Right cardiac atrium (tissue), 5 donors: Measurements from ENCODE around the gene CCDC27. TPM values are rescaled to one million over a fixed set of nuclear protein-coding genes. Genes with fewer than 3 reads are reported as not detected.

Source experiments
- ATAC-seq, 2 donors: fragments of 200-7000 bp; cut with Tn5 transposase; one replicate each; pipeline versions ENCODE4 v1.8.0 to v1.9.1; 2020; ENCODE audit warnings: moderate library complexity in 2 of 2, mild to moderate bottlenecking in 1 of 2
- DNase-seq, 3 donors: peaks; one replicate each; pipeline ENCODE4 v3.0.0-alpha.2; 2020
- H3K27ac ChIP-seq: one replicate; pipeline ENCODE4 v1.5.1; 2013; ENCODE audit warnings: mild to moderate bottlenecking, low read length, control low read depth, moderate library complexity
- H3K27me3 ChIP-seq: one replicate; pipeline ENCODE4 v1.6.1; 2013; ENCODE audit not compliant: control insufficient read depth, insufficient read depth
- H3K4me1 ChIP-seq: one replicate; pipeline ENCODE4 v1.6.1; 2013; ENCODE audit warnings: low read length; ENCODE audit not compliant: control insufficient read depth, insufficient read depth
- H3K4me3 ChIP-seq: one replicate; pipeline ENCODE4 v1.5.1; 2013; ENCODE audit warnings: low read length, control low read depth
- H3K9me3 ChIP-seq: one replicate; pipeline ENCODE4 v1.6.1; 2013; ENCODE audit warnings: low read length; ENCODE audit not compliant: control insufficient read depth
- WGBS: extraction: QIAGEN DNeasy Blood & Tissue Kit; methylation state at CpG from one replicate; pipeline ENCODE4 v1.1.7; 2013; 5-methylcytosine and 5-hydroxymethylcytosine counted together
- intact Hi-C, 4 donors: fragments of 100-400 bp; cut with DNase I; formaldehyde crosslinking; loops; one replicate each; pipeline versions ENCODE4 v1.11.0 to v1.14.0; 2022 to 2023
- polyA plus RNA-seq: library from polyadenylated mRNA; stranded (reverse); fragments of 200-250 nt; gene quantifications from one replicate; pipeline ENCODE4 v1.2.3, GENCODE V29; 2013
- total RNA-seq, 4 donors: library from RNA; stranded (reverse); fragmentation: NEBNext Ultra II Directional; extraction: Animal tissue kit (Norgen Biotek cat#: 25700); gene quantifications; one replicate each; pipeline ENCODE4 v1.2.1, GENCODE V29; 2021
- donor health status: healthy with polysubstance abuse.
- donor health status: DM: no; HTN: yes; CAD: no.
- donor health status: DM: no; HTN: no; CAD: no.
- donor health status: DM: no; HTN: yes; CAD: no; lungs with severe emphysema.
- donor health status: DM: yes; HTN: yes; CAD: no.

CCDC27 gene
- total and polyA plus RNA-seq, 5 donors = 0.09 to 0.14 TPM; not detected in 3

- H3K4me1 ChIP-seq = peaks cover 4% of the 10 kb centered on the region
- DNase-seq = peak in 1 of 3 donors; percentile 74
- no peaks in the 10 kb centered on the region for H3K9me3 ChIP-seq
- WGBS = 66% methylated on average over 14 of the region's 14 CpGs
- no peak overlapping the region for H3K27ac ChIP-seq
- intact Hi-C loops = no loop called here
- peak; percentile 12 to 49 for ATAC-seq
- no peak overlapping the region for H3K4me3 ChIP-seq
- H3K27me3 ChIP-seq = no peaks in the 10 kb centered on the region
Measured at GRCh38 chr1:3778590-3779264, 26.5 kb downstream of the CCDC27 start.

DNA sequence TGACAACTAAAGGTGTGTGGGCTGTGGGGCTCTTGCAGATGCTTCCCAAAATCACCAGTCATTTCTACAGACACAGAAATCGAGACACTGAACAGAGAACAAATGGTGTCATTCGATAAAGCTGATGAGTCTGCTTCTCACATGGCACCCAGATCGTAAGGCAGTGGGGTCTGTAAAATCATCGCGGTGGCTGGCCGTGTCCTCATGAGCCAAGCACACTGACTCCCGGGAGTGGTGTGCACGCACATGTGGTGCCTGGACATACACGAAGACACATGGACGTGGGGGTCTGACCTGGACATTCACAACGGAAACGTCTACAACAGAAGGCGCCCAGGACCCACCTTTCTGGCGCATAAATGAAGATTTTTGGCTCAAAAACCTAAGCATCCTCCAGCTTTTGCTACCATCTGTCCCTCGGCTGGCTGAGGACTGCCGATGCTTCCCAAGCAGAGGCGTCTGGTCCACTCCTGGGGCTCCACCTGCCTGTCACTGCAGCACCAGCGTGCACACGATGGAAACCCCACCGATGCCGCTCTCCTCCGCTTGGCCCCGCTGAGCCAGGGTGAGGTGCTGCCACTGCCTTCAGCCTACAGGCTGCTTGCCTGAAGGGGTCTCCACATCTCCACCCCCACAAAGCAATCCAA is 27.1 kb downstream of the CCDC27 start:
- ATAC-seq = no peak
- WGBS = 89% methylated on average over 23 of the region's 23 CpGs
- no peak overlapping the region for H3K27ac ChIP-seq
- H3K9me3 ChIP-seq = no peaks in the 10 kb centered on the region
- peak in 1 of 3 donors; percentile 30 for DNase-seq
- no peak overlapping the region for H3K4me3 ChIP-seq
- H3K4me1 ChIP-seq = peaks cover 4% of the 10 kb centered on the region
- no peaks in the 10 kb centered on the region for H3K27me3 ChIP-seq
- intact Hi-C loops = no loop called here

DNA sequence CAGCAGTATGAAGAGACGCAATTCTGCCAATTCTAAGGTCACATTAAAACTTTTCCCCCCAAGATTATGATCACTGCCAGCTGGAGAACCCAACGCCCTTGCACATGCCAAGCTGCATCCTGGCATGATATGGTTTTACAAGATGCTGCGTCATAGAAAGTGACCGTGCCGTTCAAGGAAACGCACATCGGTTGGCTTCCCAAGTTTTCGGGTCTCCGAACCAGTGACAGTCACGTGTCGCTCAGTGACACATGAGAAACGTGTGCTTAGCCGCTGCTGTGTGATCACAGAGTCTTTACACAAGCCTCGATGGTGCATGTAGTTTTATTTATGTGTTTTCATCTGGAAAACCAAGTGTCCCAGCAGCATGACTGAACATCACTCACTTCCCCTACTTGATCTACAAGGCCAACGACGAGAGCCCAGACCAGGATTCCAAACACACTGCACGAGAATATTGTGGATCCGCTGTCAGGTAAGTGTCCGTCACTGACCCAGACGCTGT is 27.7 kb downstream of the CCDC27 start:
- ATAC-seq (no peak), DNase-seq (no peak)
- Histone ChIP-seq H3K4me3 (no peak overlapping the region), H3K4me1 (peaks cover 3% of the 10 kb centered on the region), H3K27me3 (no peaks in the 10 kb centered on the region), H3K9me3 (no peaks in the 10 kb centered on the region), H3K27ac (no peak overlapping the region)
- 93% methylated on average over 20 of the region's 20 CpGs for WGBS
- intact Hi-C loops = no loop called here

DNA sequence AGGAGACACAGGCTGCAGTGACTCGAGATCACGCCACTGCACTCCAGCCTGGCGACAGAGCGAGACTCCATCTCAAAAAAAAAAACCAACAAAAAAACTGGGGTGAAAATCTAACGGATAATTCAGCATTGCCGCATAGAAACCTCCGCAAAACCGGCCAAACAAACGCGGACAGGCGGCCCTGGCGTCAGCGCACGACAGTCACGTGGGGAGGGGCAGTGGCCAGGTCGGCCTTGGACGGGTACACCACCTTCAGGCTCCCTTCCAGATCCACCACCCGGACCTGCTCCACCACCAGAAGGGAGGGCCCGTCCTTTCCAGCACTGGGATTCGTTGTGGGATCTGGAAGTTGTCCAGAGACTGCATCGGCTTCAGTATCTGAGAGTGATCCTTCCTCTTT is 28.7 kb downstream of the CCDC27 start:
- intact Hi-C loops = no loop called here
- Histone ChIP-seq H3K27ac (no peak overlapping the region), H3K4me3 (no peak overlapping the region), H3K4me1 (no peaks in the 10 kb centered on the region), H3K27me3 (no peaks in the 10 kb centered on the region), H3K9me3 (no peaks in the 10 kb centered on the region)
- ATAC-seq (no peak), DNase-seq (no peak)
- 88% methylated on average over 21 of the region's 21 CpGs for WGBS

DNA sequence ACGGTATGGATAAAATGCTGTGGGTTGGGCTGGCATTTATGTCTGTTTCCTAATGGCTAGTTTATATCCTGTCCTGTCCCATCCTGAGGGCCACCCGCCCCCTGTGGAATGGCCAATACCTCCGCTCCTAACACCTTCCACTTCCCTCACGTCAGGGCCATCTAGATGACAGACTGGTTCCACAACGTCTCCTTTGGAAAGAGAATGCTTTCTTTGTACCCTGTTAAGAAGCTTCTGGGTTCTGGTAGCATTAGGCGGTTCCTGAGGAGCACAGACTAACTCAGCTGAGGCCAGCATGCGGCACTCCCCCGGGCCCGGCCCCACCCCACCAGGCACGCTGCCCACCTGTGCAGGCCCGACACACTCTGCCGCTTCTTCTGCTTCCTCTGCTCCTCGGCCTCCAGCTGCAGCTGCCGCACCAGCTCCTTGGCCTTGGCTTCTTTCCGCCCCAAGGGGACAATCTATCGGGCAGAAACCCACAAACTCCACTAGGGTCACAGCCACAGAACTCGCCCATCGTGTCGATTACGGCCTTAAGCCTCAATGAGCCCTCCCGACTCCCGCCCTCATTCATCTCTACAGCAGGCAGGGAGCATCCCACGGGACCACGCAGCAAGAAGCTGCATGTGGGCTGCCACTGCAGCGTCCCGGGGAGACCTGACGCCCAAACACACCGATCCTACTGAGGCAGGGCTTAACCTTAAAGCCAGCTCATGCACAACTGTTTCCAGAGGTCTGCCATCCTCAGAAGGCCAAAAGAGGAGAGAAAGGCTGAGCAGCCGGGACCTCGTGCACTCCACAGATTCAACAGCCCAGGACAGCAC is 31.6 kb downstream of the CCDC27 start:
- DNase-seq = no peak
- 91% methylated on average over 30 of the region's 30 CpGs for WGBS
- no peak overlapping the region for H3K4me3 ChIP-seq
- H3K4me1 ChIP-seq = no peaks in the 10 kb centered on the region
- H3K9me3 ChIP-seq = no peaks in the 10 kb centered on the region
- H3K27ac ChIP-seq = no peak overlapping the region
- ATAC-seq = no peak
- H3K27me3 ChIP-seq = no peaks in the 10 kb centered on the region
- intact Hi-C loops = no loop called here

DNA sequence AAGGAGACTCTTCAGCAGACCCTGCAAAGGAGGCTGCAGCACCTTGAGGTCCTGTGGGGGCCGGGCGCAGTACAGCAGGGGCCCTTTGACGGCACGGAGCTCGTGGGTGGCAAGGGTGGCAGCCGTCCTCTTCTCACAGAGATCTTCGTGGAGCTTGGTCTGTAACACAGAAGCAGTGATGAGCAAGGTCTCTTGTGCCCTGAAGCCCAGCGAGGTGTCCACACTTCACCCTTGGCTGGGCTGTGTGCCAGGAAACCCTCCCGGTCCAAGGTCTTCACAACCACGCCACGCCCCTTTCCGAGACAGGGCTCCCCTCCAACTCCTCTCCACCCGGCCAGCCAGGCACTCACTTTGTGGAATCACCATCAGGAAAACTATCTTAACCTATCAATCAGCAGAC is 32.8 kb downstream of the CCDC27 start:
- 65% methylated on average over 13 of the region's 13 CpGs for WGBS
- no peaks in the 10 kb centered on the region for H3K27me3 ChIP-seq
- no peak overlapping the region for H3K27ac ChIP-seq
- intact Hi-C loops = no loop called here
- ATAC-seq (peak in 1 of 2 donors; percentile 9), DNase-seq (peak in 2 of 3 donors; percentile 75)
- no peak overlapping the region for H3K4me3 ChIP-seq
- no peaks in the 10 kb centered on the region for H3K4me1 ChIP-seq
- no peaks in the 10 kb centered on the region for H3K9me3 ChIP-seq

GRCh38 chr1:3785456-3786157 is 33.4 kb downstream of the CCDC27 start:
- H3K4me1 ChIP-seq = peaks cover 1% of the 10 kb centered on the region
- intact Hi-C loops = no loop called here

DNA sequence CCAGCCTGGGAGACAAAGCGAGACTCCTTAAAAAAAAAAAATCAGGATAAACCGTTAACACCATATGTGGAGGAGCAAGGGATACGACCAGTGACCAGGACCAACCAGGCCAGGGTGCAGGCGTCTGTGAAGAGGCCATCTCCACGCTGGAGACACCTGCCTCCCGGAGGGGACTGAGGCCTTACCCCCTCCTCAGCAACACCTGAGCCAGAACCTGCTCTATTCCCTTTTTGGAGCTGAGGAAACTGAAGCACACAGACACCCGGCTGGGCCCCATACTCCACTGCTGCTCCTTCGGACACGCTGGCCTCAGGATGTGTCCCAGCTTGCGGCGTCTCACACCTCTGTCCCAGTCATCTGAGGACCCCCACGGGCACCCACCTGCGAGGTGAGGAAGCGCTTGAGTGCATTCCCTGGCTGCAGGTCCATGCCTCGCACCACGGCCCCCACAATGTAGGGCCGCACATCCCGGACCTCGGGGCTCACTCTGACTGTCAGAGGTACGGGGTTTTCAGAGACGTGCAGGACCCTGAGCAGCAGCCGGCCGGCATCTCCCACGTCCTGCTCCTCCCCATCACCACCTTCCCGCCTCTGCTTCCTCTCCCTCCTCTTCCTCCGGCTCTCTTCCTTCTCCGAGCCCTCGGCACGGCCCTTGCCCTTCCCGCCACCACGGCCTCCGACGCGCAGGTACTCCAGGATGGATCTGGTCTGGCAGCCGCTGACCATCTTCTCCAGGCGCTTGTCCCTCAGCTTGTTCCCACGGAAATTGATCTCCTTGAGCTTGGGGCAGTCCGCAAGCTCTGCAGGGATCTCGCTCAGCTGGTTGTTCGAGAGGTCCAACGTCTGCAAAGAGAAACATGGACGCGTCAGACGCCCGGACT is 34.5 kb downstream of the CCDC27 start:
- Histone ChIP-seq H3K27me3 (no peaks in the 10 kb centered on the region), H3K4me3 (no peak overlapping the region), H3K9me3 (no peaks in the 10 kb centered on the region), H3K4me1 (peaks cover 7% of the 10 kb centered on the region), H3K27ac (no peak overlapping the region)
- DNase-seq = peak in 1 of 3 donors; percentile 54
- 88% methylated on average over 45 of the region's 45 CpGs for WGBS
- intact Hi-C loops = no loop called here
- ATAC-seq = no peak

More at GRCh38 chr1:3785456-3786157, 33.4 kb downstream of the CCDC27 start:
- 75% methylated on average over 14 of the region's 14 CpGs for WGBS
- DNase-seq (peak in 2 of 3 donors; percentile 35 to 47), ATAC-seq (no peak)
- no peaks in the 10 kb centered on the region for H3K9me3 ChIP-seq
- no peak overlapping the region for H3K27ac ChIP-seq
- H3K4me3 ChIP-seq = no peak overlapping the region
- H3K27me3 ChIP-seq = no peaks in the 10 kb centered on the region

DNA sequence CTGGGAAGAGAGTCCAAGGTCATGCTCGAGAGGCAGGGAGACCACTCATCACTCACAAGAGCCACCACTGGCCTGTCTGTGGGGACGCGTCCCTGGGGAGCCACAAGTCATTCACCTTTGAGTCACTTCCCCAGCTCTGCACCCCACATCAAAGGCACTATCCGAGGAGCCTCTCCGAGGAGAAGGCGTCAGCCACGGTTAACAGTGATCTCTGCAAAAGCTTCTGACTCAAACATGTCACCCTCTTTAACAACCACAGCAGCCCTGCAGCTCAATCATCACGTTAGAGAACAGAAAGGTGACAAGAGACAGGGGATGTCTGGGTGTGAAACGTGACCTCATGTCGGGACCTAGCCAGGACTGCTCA is 35.1 kb downstream of the CCDC27 start:
- H3K27ac ChIP-seq = no peak overlapping the region
- H3K4me1 ChIP-seq = peaks cover 7% of the 10 kb centered on the region
- H3K4me3 ChIP-seq = no peak overlapping the region
- H3K27me3 ChIP-seq = no peaks in the 10 kb centered on the region
- DNase-seq = no peak
- WGBS = 75% methylated on average over 10 of the region's 10 CpGs
- ATAC-seq = no peak
- no peaks in the 10 kb centered on the region for H3K9me3 ChIP-seq
- intact Hi-C loops = no loop called here
